AG09309 (cell line): ENCODE measurements around the gene TCF7.

ENCODE experiments used
- DNase-seq: peaks from one replicate; pipeline ENCODE4 v3.0.0-alpha.2; 2010; ENCODE audit warnings: low read depth
- H3K4me3 ChIP-seq: 2 replicates; pipeline ENCODE4 v1.5.1; 2011; ENCODE audit warnings: mild to moderate bottlenecking, low read depth, low read length, moderate library complexity; ENCODE audit not compliant: control insufficient read depth
- CTCF ChIP-seq: IDR thresholded peaks from 2 replicates; pipeline ENCODE4 v1.5.1; 2011; ENCODE audit warnings: mild to moderate bottlenecking, low read depth, low read length, inconsistent platforms; ENCODE audit not compliant: insufficient read depth, control insufficient read depth; ENCODE audit errors: missing control alignments

TCF7 gene

GRCh38 chr5:134176511-134177368 is 62.3 kb downstream of the TCF7 start, which contains the start of gene SKP1:
SKP1 (minus strand) TSS chr5:134176950; CDS start chr5:134174022, 2,928 bp downstream.
- TF ChIP-seq CTCF = no peak
- H3K4me3 ChIP-seq = peak within 1 kb of the TSS; percentile 88
- peak; percentile 25 for DNase-seq

DNA sequence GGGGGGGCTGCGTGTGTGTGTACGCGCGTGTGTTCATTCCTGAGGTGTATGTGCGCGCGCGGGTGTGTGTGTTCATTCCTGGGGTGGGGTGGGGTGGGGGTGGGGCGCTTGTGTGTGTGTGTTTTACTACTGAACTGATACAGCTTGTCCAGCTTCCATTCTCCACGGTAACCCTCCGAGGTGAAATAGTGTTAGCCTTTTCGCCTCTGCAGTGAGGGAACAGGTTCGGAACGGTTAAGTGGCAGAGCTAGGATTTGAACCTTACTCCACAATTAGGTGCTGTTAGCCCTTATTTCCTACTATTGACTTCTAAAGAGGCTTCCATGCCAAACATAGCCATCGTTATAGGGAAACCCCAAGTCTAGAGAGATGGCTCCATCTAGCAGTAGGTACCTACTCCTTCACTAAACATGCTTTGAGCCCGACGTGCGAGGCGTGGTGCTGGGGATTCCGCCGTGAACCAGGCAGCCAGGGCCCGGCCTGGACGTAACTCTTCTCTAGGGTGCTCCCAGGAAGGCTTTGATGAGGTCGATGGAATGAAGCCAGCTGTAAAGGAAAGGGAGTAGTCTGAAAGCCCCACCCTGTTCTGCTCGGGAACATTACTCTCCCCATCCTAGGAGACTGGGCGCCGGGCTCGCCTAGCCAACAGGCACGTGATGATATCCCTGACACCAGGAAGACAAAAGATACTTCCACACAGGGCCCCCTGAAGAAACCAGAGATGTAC is 63.1 kb downstream of the TCF7 start:
- no peak for DNase-seq
- no peak for TF ChIP-seq CTCF
- H3K4me3 ChIP-seq = peak overlapping the region; percentile 88

DNA sequence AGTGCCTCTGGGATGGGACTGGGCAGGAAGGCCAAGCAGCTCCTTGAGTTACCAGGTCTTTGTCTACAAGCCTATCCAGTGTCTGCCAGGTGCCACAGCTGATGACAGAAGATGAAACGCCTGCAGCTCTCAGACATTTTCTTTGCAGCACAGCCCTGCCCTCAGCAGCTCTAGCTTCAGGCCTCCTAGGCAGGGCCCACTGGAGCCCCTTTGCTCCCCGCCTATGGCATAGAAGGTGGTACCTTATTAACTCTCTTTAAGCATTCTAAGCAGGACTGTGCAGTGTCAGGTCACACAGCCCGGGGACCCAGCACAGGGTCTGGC is 63.6 kb downstream of the TCF7 start:
- no peak overlapping the region for H3K4me3 ChIP-seq

GRCh38 chr5:134183481-134183880 is 69.0 kb downstream of the TCF7 start:
- no peak for TF ChIP-seq CTCF
- DNase-seq = no peak
- no peak overlapping the region for H3K4me3 ChIP-seq

More for the DNA sequence above, 63.6 kb downstream of the TCF7 start:
- no peak for DNase-seq
- TF ChIP-seq CTCF = no peak

DNA sequence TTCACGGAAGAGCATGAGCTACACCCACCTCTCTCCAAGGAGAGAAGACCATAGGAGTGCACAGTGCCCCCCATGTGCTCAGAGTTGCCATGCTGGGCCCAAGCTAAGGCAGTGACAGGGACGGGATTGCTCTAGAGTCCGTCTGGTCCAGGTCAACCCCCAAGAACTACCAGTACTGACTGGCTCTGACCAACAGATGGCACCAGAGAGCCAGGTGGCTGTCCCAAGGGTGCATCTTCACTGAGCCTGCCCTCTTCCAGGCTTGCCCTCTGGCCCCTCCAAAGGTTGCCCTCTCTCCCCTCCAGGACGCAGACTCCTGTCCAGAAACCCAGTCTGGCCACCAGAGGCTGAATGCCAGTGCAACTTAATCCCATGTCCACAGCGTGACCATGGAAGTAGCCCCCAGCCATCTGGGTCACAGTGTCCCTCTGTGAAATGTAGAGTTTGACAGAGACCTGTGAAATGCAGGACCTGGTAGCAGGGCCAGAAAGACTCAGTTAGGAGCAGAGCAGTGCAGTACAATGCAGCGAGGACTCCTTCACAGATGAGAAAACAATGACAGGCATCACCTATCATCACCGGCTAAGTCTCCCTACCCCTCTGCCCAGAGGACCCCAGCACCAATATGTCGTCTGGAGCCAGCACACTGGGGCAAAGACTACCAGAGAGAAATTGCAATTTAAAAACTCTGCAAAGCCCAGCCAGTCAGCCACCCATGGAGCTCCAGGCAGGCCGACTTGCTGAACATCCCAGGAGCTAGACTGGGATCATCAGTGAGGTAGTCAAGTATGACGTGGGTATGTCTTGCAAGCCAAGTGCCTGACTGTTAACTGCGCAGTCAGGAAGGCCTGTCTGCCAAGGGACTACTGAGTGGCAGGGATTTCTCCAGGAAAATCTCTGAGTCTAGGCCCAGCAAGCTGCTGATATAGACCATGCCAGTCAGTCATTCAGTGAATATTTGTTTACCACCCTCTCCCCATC is 70.0 kb downstream of the TCF7 start:
- DNase-seq = no peak

More for the DNA sequence above, 70.0 kb downstream of the TCF7 start:
- TF ChIP-seq CTCF = peak; percentile 98
- H3K4me3 ChIP-seq = no peak overlapping the region
